K562 (cell line): ENCODE measurements around the gene TTC9C. TPM values are rescaled to one million over a fixed set of nuclear protein-coding genes. Genes with fewer than 3 reads are reported as not detected.

Experiments used
- AFF4 ChIP-seq: sonication (generic); formaldehyde crosslinking; IDR thresholded peaks from 2 replicates; pipeline ENCODE4 v1.8.0; 2023; ENCODE audit warnings: mild to moderate bottlenecking, missing genetic modification reagents
- CBX1 ChIP-seq: sonication (generic); IDR thresholded peaks from 2 replicates; pipeline ENCODE4 v1.6.1; 2016; ENCODE audit warnings: antibody characterized with exemption, low read depth, mild to moderate bottlenecking
- ELK1 ChIP-seq: sonication (generic); formaldehyde crosslinking; IDR thresholded peaks from 2 replicates; pipeline ENCODE4 v1.8.1; 2022; ENCODE audit warnings: missing genetic modification reagents
- FOXA1 ChIP-seq: fragments of 450-650 bp; IDR thresholded peaks from 2 replicates; pipeline ENCODE4 v1.6.1; 2016; ENCODE audit warnings: mild to moderate bottlenecking, borderline replicate concordance
- HCFC1 ChIP-seq: IDR thresholded peaks from 2 replicates; pipeline ENCODE4 v1.6.1; 2012; ENCODE audit warnings: low read depth, low read length, improper control_type of control experiment
- HMG20A ChIP-seq: fragments of 450-650 bp; formaldehyde crosslinking; conservative IDR thresholded peaks from 2 replicates; pipeline ENCODE4 v1.4.0; 2020; ENCODE audit warnings: mild to moderate bottlenecking, mixed read lengths
- KAT2B ChIP-seq: IDR thresholded peaks from one replicate; pipeline ENCODE4 v1.6.1; 2012; ENCODE audit warnings: low read depth, mild to moderate bottlenecking, control low read depth, inconsistent platforms, low read length, moderate library complexity
- MAFK ChIP-seq: IDR thresholded peaks from 2 replicates; pipeline ENCODE4 v1.6.1; 2011; ENCODE audit warnings: low read length, improper control_type of control experiment
- MTA2 ChIP-seq: fragments of 450-650 bp; IDR thresholded peaks from 2 replicates; pipeline ENCODE4 v1.6.1; 2016; ENCODE audit warnings: low read depth
- MYBL2 ChIP-seq, 2 experiments: fragments of 450-650 bp in 1 of 2; sonication (generic) in 1 of 2; formaldehyde crosslinking in 1 of 2; IDR thresholded peaks; 2 replicates each; pipeline versions ENCODE4 v1.6.1 to v1.8.1; 2017 to 2022; ENCODE audit warnings: borderline replicate concordance in 1 of 2, inconsistent platforms in 1 of 2, low read depth in 1 of 2, mild to moderate bottlenecking in 1 of 2, missing genetic modification reagents in 1 of 2, moderate library complexity in 1 of 2
- RFX5 ChIP-seq: IDR thresholded peaks from 2 replicates; pipeline ENCODE4 v1.6.1; 2011; ENCODE audit warnings: low read depth, mild to moderate bottlenecking, improper control_type of control experiment, low read length
- SIX5 ChIP-seq, 2 experiments: IDR thresholded peaks; 2 replicates each; pipeline ENCODE4 v1.6.1; 2011; ENCODE audit warnings: low read length in 2 of 2, borderline replicate concordance in 1 of 2, low read depth in 1 of 2, mild to moderate bottlenecking in 1 of 2, moderate library complexity in 1 of 2; ENCODE audit not compliant: insufficient read depth in 1 of 2
- TEAD2 ChIP-seq: fragments of 450-650 bp; IDR thresholded peaks from 2 replicates; pipeline ENCODE4 v1.6.1; 2016; ENCODE audit warnings: missing genetic modification characterization, control low read depth, missing compliant biosample characterization
- ZNF184 ChIP-seq: sonication (generic); formaldehyde crosslinking; IDR thresholded peaks from 2 replicates; pipeline ENCODE4 v1.5.0; 2020; ENCODE audit warnings: missing genetic modification reagents
- polyA plus RNA-seq, 8 experiments: library from polyadenylated mRNA; depleted of rRNA in 4 of 8; stranded (reverse) in 5 of 8; unstranded in 3 of 8; fragments of >200 nt; fragmentation: Nextera tagmentation in 2 of 8; fragmentation: Illumina TruSeq in 1 of 8; extraction: Ambion mirVana in 2 of 8; extraction: Trizol in 1 of 8; gene quantifications; 2 replicates each; pipeline versions ENCODE4 v1.2.1 to v1.2.3, GENCODE V29; 2011 to 2014; ENCODE audit warnings: inconsistent platforms in 1 of 8, missing spikeins in 1 of 8
- total RNA-seq, 7 experiments: library from RNA; depleted of rRNA in 6 of 7; stranded (reverse); fragments of >200 nt in 6 of 7; fragmentation: Illumina TruSeq in 2 of 7; extraction: Trizol in 2 of 7; gene quantifications; 2 replicates each; pipeline versions ENCODE4 v1.2.1 to v1.2.3, GENCODE V29; 2011 to 2021; ENCODE audit warnings: low replicate concordance in 1 of 7
- TF ChIP-seq, protein P1 (sequence below): fragments of 450-650 bp; conservative IDR thresholded peaks from 2 replicates; pipeline ENCODE4 v1.6.1; 2016; ENCODE audit warnings: missing genetic modification characterization, low read depth, mild to moderate bottlenecking, control low read depth, missing compliant biosample characterization
- TF ChIP-seq, protein P2 (sequence below): fragments of 450-650 bp; formaldehyde crosslinking; IDR thresholded peaks from 2 replicates; pipeline ENCODE4 v1.4.0; 2022; ENCODE audit warnings: missing genetic modification characterization
- TF ChIP-seq, protein P3 (sequence below): fragments of 450-650 bp; IDR thresholded peaks from 2 replicates; pipeline ENCODE4 v1.6.1; 2016; ENCODE audit warnings: mild to moderate bottlenecking

Gene TTC9C
- total and polyA plus RNA-seq, 9 of the 15 experiments (the other 6 are each of a cell fraction or from before 2014, with no cell fraction given), result 32.8 to 59.0 (median 37.1) TPM

GRCh38 chr11:62709247-62710000, 18.9 kb upstream of the TTC9C start (continued):
- TF ChIP-seq ELK1 (CRISPR knock-in tag) (no peak), CBX1 (no peak), MAFK (no peak), ZNF184 (no peak), MYBL2 (IDR thresholded peaks at IDR 0.05; ENCODE audit: low read depth) (no peak), MYBL2 (CRISPR knock-in tag; IDR thresholded peaks at IDR 0.05; ENCODE audit: borderline replicate concordance) (no peak), HMG20A (CRISPR knock-in tag) (no peak), HCFC1 (peak; percentile 64), KAT2B (no peak), TEAD2 (tag) (no peak), RFX5 (no peak), MTA2 (no peak), SIX5 (IDR thresholded peaks at IDR 0.05; ENCODE audit: borderline replicate concordance in 1 of 2, insufficient read depth in 1 of 2, low read depth in 1 of 2, low read length in 2 of 2) (no peak), AFF4 (no peak), FOXA1 (no peak)
- TF ChIP-seq, protein P1, sequence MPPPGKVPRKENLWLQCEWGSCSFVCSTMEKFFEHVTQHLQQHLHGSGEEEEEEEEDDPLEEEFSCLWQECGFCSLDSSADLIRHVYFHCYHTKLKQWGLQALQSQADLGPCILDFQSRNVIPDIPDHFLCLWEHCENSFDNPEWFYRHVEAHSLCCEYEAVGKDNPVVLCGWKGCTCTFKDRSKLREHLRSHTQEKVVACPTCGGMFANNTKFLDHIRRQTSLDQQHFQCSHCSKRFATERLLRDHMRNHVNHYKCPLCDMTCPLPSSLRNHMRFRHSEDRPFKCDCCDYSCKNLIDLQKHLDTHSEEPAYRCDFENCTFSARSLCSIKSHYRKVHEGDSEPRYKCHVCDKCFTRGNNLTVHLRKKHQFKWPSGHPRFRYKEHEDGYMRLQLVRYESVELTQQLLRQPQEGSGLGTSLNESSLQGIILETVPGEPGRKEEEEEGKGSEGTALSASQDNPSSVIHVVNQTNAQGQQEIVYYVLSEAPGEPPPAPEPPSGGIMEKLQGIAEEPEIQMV, result no peak
- TF ChIP-seq, protein P2, sequence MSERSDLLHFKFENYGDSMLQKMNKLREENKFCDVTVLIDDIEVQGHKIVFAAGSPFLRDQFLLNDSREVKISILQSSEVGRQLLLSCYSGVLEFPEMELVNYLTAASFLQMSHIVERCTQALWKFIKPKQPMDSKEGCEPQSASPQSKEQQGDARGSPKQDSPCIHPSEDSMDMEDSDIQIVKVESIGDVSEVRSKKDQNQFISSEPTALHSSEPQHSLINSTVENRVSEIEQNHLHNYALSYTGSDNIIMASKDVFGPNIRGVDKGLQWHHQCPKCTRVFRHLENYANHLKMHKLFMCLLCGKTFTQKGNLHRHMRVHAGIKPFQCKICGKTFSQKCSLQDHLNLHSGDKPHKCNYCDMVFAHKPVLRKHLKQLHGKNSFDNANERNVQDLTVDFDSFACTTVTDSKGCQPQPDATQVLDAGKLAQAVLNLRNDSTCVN (CRISPR knock-in tag), result no peak
- TF ChIP-seq, protein P3, sequence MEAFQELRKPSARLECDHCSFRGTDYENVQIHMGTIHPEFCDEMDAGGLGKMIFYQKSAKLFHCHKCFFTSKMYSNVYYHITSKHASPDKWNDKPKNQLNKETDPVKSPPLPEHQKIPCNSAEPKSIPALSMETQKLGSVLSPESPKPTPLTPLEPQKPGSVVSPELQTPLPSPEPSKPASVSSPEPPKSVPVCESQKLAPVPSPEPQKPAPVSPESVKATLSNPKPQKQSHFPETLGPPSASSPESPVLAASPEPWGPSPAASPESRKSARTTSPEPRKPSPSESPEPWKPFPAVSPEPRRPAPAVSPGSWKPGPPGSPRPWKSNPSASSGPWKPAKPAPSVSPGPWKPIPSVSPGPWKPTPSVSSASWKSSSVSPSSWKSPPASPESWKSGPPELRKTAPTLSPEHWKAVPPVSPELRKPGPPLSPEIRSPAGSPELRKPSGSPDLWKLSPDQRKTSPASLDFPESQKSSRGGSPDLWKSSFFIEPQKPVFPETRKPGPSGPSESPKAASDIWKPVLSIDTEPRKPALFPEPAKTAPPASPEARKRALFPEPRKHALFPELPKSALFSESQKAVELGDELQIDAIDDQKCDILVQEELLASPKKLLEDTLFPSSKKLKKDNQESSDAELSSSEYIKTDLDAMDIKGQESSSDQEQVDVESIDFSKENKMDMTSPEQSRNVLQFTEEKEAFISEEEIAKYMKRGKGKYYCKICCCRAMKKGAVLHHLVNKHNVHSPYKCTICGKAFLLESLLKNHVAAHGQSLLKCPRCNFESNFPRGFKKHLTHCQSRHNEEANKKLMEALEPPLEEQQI, result no peak
